Right cardiac atrium (tissue), 5 donors: ENCODE results near the gene TFAP2A. TPM values are rescaled to one million over a fixed set of nuclear protein-coding genes. Genes with fewer than 3 reads are reported as not detected.

Experiments
- ATAC-seq, 2 donors: fragments of 200-7000 bp; cut with Tn5 transposase; one replicate each; pipeline versions ENCODE4 v1.8.0 to v1.9.1; 2020; ENCODE audit warnings: moderate library complexity in 2 of 2, mild to moderate bottlenecking in 1 of 2
- DNase-seq, 3 donors: peaks; one replicate each; pipeline ENCODE4 v3.0.0-alpha.2; 2020
- H3K27ac ChIP-seq: one replicate; pipeline ENCODE4 v1.5.1; 2013; ENCODE audit warnings: mild to moderate bottlenecking, low read length, control low read depth, moderate library complexity
- H3K27me3 ChIP-seq: one replicate; pipeline ENCODE4 v1.6.1; 2013; ENCODE audit not compliant: control insufficient read depth, insufficient read depth
- H3K4me1 ChIP-seq: one replicate; pipeline ENCODE4 v1.6.1; 2013; ENCODE audit warnings: low read length; ENCODE audit not compliant: control insufficient read depth, insufficient read depth
- H3K4me3 ChIP-seq: one replicate; pipeline ENCODE4 v1.5.1; 2013; ENCODE audit warnings: low read length, control low read depth
- H3K9me3 ChIP-seq: one replicate; pipeline ENCODE4 v1.6.1; 2013; ENCODE audit warnings: low read length; ENCODE audit not compliant: control insufficient read depth
- WGBS: extraction: QIAGEN DNeasy Blood & Tissue Kit; methylation state at CpG from one replicate; pipeline ENCODE4 v1.1.7; 2013; 5-methylcytosine and 5-hydroxymethylcytosine counted together
- intact Hi-C, 4 donors: fragments of 100-400 bp; cut with DNase I; formaldehyde crosslinking; loops; one replicate each; pipeline versions ENCODE4 v1.11.0 to v1.14.0; 2022 to 2023
- polyA plus RNA-seq: library from polyadenylated mRNA; stranded (reverse); fragments of 200-250 nt; gene quantifications from one replicate; pipeline ENCODE4 v1.2.3, GENCODE V29; 2013
- total RNA-seq, 4 donors: library from RNA; stranded (reverse); fragmentation: NEBNext Ultra II Directional; extraction: Animal tissue kit (Norgen Biotek cat#: 25700); gene quantifications; one replicate each; pipeline ENCODE4 v1.2.1, GENCODE V29; 2021
- donor health status: healthy with polysubstance abuse.
- donor health status: DM: no; HTN: yes; CAD: no.
- donor health status: DM: no; HTN: no; CAD: no.
- donor health status: DM: no; HTN: yes; CAD: no; lungs with severe emphysema.
- donor health status: DM: yes; HTN: yes; CAD: no.

Gene TFAP2A
- total and polyA plus RNA-seq, 5 donors, result 0.53 to 1.6 (median 0.71) TPM

- peak overlapping the region; percentile 45 for H3K4me3 ChIP-seq
- peak in 1 of 3 donors; percentile 73 for DNase-seq
- H3K27me3 ChIP-seq, result peaks cover 4% of the 10 kb centered on the region
- 1% methylated on average over 54 of the region's 54 CpGs for WGBS
- ATAC-seq, result peak; percentile 78 to 81
- no peaks in the 10 kb centered on the region for H3K9me3 ChIP-seq
- H3K4me1 ChIP-seq, result peaks cover 7% of the 10 kb centered on the region
- no peak overlapping the region for H3K27ac ChIP-seq
- intact Hi-C loops, result loop anchor here in 1 of 4 donors (10.0 kb wide), 1 partner anchor 881 kb away; no protein-coding TSS in a partner anchor
These were observed 11.3 kb upstream of the TFAP2A start for GRCh38 chr6:10425975-10426780.

GRCh38 chr6:10425176-10425974 is 10.5 kb upstream of the TFAP2A start:
- 5% methylated on average over 35 of the region's 35 CpGs for WGBS

GRCh38 chr6:10424040-10424439 is 9.2 kb upstream of the TFAP2A start:
- Histone ChIP-seq H3K9me3 (no peaks in the 10 kb centered on the region), H3K4me3 (no peak overlapping the region), H3K27ac (no peak overlapping the region), H3K4me1 (peaks cover 7% of the 10 kb centered on the region), H3K27me3 (peaks cover 4% of the 10 kb centered on the region)
- DNase-seq (no peak), ATAC-seq (no peak)
- intact Hi-C loops, result loop anchor here in 1 of 4 donors (10.0 kb wide), 1 partner anchor 879 kb away; no protein-coding TSS in a partner anchor
- 5% methylated on average over 5 of the region's 5 CpGs for WGBS

More at GRCh38 chr6:10425176-10425974, 10.5 kb upstream of the TFAP2A start:
- intact Hi-C loops, result loop anchor here in 1 of 4 donors (10.0 kb wide), 1 partner anchor 881 kb away; no protein-coding TSS in a partner anchor
- peaks cover 7% of the 10 kb centered on the region for H3K4me1 ChIP-seq
- ATAC-seq (no peak), DNase-seq (no peak)
- H3K27me3 ChIP-seq, result peaks cover 4% of the 10 kb centered on the region
- H3K27ac ChIP-seq, result no peak overlapping the region
- H3K4me3 ChIP-seq, result peak overlapping the region; percentile 45
- H3K9me3 ChIP-seq, result no peaks in the 10 kb centered on the region

- intact Hi-C loops, result loop anchor here in 1 of 4 donors (10.0 kb wide), 1 partner anchor 878 kb away; no protein-coding TSS in a partner anchor
- WGBS, result 13% methylated on average over 7 of the region's 7 CpGs
These were observed 7.8 kb upstream of the TFAP2A start for GRCh38 chr6:10422737-10423034.

GRCh38 chr6:10421921-10422736 is 7.3 kb upstream of the TFAP2A start:
- Histone ChIP-seq H3K9me3 (no peaks in the 10 kb centered on the region), H3K27me3 (peaks cover 4% of the 10 kb centered on the region), H3K4me1 (peaks cover 7% of the 10 kb centered on the region), H3K27ac (no peak overlapping the region), H3K4me3 (no peak overlapping the region)
- no peak for DNase-seq
- no peak for ATAC-seq
- intact Hi-C loops, result loop anchor here in 1 of 4 donors (10.0 kb wide), 1 partner anchor 877 kb away; no protein-coding TSS in a partner anchor
- WGBS, result 10% methylated on average over 39 of the region's 39 CpGs

More at GRCh38 chr6:10422737-10423034, 7.8 kb upstream of the TFAP2A start:
- DNase-seq (no peak), ATAC-seq (no peak)
- Histone ChIP-seq H3K9me3 (no peaks in the 10 kb centered on the region), H3K4me1 (peaks cover 7% of the 10 kb centered on the region), H3K4me3 (no peak overlapping the region), H3K27ac (no peak overlapping the region), H3K27me3 (peaks cover 4% of the 10 kb centered on the region)

GRCh38 chr6:10421158-10421920 is 6.5 kb upstream of the TFAP2A start:
- Histone ChIP-seq H3K4me1 (peaks cover 7% of the 10 kb centered on the region), H3K27ac (no peak overlapping the region), H3K27me3 (peaks cover 4% of the 10 kb centered on the region), H3K9me3 (no peaks in the 10 kb centered on the region), H3K4me3 (no peak overlapping the region)
- DNase-seq (no peak), ATAC-seq (no peak)
- intact Hi-C loops, result loop anchor here in 1 of 4 donors (10.0 kb wide), 1 partner anchor 877 kb away; no protein-coding TSS in a partner anchor
- WGBS, result 6% methylated on average over 47 of the region's 47 CpGs

- Histone ChIP-seq H3K27me3 (peaks cover 4% of the 10 kb centered on the region), H3K4me1 (peaks cover 2% of the 10 kb centered on the region), H3K9me3 (no peaks in the 10 kb centered on the region), H3K4me3 (no peak overlapping the region), H3K27ac (no peak overlapping the region)
- intact Hi-C loops, result loop anchor here in 1 of 4 donors (10.0 kb wide), 1 partner anchor 876 kb away; no protein-coding TSS in a partner anchor
- DNase-seq (no peak), ATAC-seq (no peak)
- 8% methylated on average over 21 of the region's 21 CpGs for WGBS
These were observed 5.8 kb upstream of the TFAP2A start for GRCh38 chr6:10420546-10421157.

- Histone ChIP-seq H3K27me3 (peaks cover 4% of the 10 kb centered on the region), H3K4me3 (no peak overlapping the region), H3K9me3 (no peaks in the 10 kb centered on the region), H3K4me1 (peaks cover under 1% of the 10 kb centered on the region), H3K27ac (no peak overlapping the region)
- WGBS, result 6% methylated on average over 31 of the region's 31 CpGs
- DNase-seq, result no peak
- no peak for ATAC-seq
- intact Hi-C loops, result loop anchor here in 1 of 4 donors (10.0 kb wide), 1 partner anchor 875 kb away; no protein-coding TSS in a partner anchor
These were observed 5.1 kb upstream of the TFAP2A start for GRCh38 chr6:10419749-10420545.
